Fibroblast of the aortic adventitia (primary cell): ENCODE data around the gene CLEC5A. TPM values are rescaled to one million over a fixed set of nuclear protein-coding genes. Genes with fewer than 3 reads are reported as not detected.
"Not testable (repeated sequence)": the region's sequence is repeated elsewhere in the genome, so short reads cannot be mapped to it uniquely, and the experiment has no call there.

Source experiments
- DNase-seq: peaks from one replicate; pipeline ENCODE4 v3.0.0-alpha.2; 2010; ENCODE audit warnings: low read depth
- H3K4me3 ChIP-seq: 2 replicates; pipeline ENCODE4 v1.5.1; 2011; ENCODE audit warnings: low read depth, mild to moderate bottlenecking, control low read depth, low read length, moderate library complexity
- CTCF ChIP-seq: IDR thresholded peaks from 2 replicates; pipeline ENCODE4 v1.5.1; 2011; ENCODE audit warnings: mild to moderate bottlenecking, low read length, control low read depth, inconsistent platforms; ENCODE audit not compliant: insufficient read depth
- total RNA-seq: library from RNA; depleted of rRNA; stranded (reverse); fragments of >200 nt; gene quantifications from 2 replicates; pipeline ENCODE4 v1.2.3, GENCODE V29; 2012; ENCODE audit warnings: low replicate concordance

CLEC5A gene
- total RNA-seq, 1 donor: not detected

- H3K4me3 ChIP-seq: no peak overlapping the region
- no peak for DNase-seq
- TF ChIP-seq CTCF: no peak
Observed at GRCh38 chr7:141986923-141987322, 40.1 kb upstream of the CLEC5A start.

- not testable (repeated sequence) for H3K4me3 ChIP-seq, DNase-seq
Observed at GRCh38 chr7:141985926-141986325, 39.2 kb upstream of the CLEC5A start.

- TF ChIP-seq CTCF: no peak
- H3K4me3 ChIP-seq: no peak overlapping the region
- DNase-seq: no peak
Observed at GRCh38 chr7:141979568-141979967, 32.8 kb upstream of the CLEC5A start.

GRCh38 chr7:141978351-141978750, 31.6 kb upstream of the CLEC5A start:
- no peak overlapping the region for H3K4me3 ChIP-seq
- no peak for DNase-seq
- TF ChIP-seq CTCF: no peak

GRCh38 chr7:141976524-141977245, 29.9 kb upstream of the CLEC5A start:
- TF ChIP-seq CTCF: no peak
- no peak for DNase-seq
- H3K4me3 ChIP-seq: no peak overlapping the region

GRCh38 chr7:141975806-141976523, 29.2 kb upstream of the CLEC5A start:
- DNase-seq: peak; percentile 63
- peak overlapping the region; percentile 48 for H3K4me3 ChIP-seq
- TF ChIP-seq CTCF: peak; percentile 85

GRCh38 chr7:141974831-141975230, 28.1 kb upstream of the CLEC5A start:
- no peak for TF ChIP-seq CTCF
- peak; percentile 14 for DNase-seq
- no peak overlapping the region for H3K4me3 ChIP-seq
